ENCODE measurements around the gene PET100. TPM values are rescaled to one million over a fixed set of nuclear protein-coding genes. Genes with fewer than 3 reads are reported as not detected.

PET100 gene
- total RNA-seq, 1 experiment from 2014 or later, result 32.5 TPM

DNA sequence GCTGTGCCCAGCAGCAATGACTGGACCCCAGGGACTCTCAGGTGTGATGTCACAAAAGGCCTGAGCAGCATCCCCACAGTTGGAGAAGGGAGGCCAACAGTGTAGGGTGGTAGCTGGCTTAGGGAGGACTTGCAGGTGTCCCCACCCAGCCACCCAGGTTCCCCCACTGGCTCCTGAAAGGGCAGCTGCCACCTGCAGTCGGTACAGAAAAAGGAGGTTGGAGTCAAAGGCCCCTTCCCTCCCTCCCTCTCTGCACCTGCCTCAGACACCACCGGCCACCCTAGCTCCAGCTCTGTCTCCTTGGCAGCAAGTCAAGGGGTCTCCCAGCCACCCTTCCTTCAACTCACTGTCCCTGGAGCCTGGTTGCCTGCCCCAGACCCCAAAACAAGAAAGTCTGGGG, 4.1 kb downstream of the PET100 start, which contains the start of gene PCP2:
PCP2 (minus strand) TSS at position 22 of the 400 bp plus-strand sequence. CDS start 262 bp downstream, outside the sequence.
- no peak for DNase-seq (ENCODE audit: low read depth in 1 of 2, low spot score in 2 of 2)
- no peak within 1 kb of the TSS for H3K27ac ChIP-seq
- H3K4me1 ChIP-seq (replicated peaks), result peaks cover 8% of the 10 kb centered on the region
- H3K36me3 ChIP-seq, result 0 out of 2 replicates have a peak, but pooled peaks cover 3% of the 10 kb centered on the region
- no peaks in the 10 kb centered on the region for H3K9me3 ChIP-seq (replicated peaks)
- peaks cover 31% of the 10 kb centered on the region for H3K27me3 ChIP-seq (replicated peaks)
- H3K4me3 ChIP-seq, result no peak within 1 kb of the TSS

DNA sequence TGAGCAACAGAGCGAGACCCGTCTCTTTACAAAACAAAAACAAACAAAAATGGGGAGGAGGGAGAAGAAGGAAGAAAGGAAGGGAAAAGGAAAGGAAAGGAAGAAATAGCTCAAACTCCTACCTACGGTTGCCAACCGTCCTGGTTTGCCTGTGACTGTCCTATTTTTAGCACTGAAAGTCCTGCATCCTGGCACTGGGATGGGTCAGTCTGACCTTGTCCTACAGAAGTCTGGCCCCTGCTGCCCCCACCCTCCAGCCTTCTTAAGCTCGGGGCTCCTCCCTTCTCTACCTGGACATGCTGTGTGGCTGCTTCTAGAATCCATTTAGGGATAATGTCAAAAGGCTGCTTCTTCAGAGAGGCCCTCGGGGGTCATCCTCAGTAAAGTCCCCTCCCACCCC, 6.1 kb downstream of the PET100 start:
- Histone ChIP-seq H3K27ac (no peak overlapping the region), H3K4me1 (replicated peaks) (peaks cover 3% of the 10 kb centered on the region), H3K4me3 (no peak overlapping the region), H3K27me3 (replicated peaks) (peaks cover 31% of the 10 kb centered on the region), H3K9me3 (replicated peaks) (no peaks in the 10 kb centered on the region; the same call in 1 of the 2 replicates), H3K36me3 (0 out of 2 replicates have a peak, but pooled peaks cover 3% of the 10 kb centered on the region)
- no peak for DNase-seq (ENCODE audit: low read depth in 1 of 2, low spot score in 2 of 2)

GRCh38 chr19:7636317-7636690, 6.7 kb downstream of the PET100 start:
- Histone ChIP-seq H3K27me3 (replicated peaks) (peaks cover 31% of the 10 kb centered on the region), H3K4me1 (replicated peaks) (no peaks in the 10 kb centered on the region), H3K4me3 (no peak overlapping the region), H3K27ac (no peak overlapping the region), H3K9me3 (replicated peaks) (no peaks in the 10 kb centered on the region; the same call in 1 of the 2 replicates), H3K36me3 (0 out of 2 replicates have a peak, but pooled peaks cover 3% of the 10 kb centered on the region)
- DNase-seq (ENCODE audit: low read depth in 1 of 2, low spot score in 2 of 2), result no peak

DNA sequence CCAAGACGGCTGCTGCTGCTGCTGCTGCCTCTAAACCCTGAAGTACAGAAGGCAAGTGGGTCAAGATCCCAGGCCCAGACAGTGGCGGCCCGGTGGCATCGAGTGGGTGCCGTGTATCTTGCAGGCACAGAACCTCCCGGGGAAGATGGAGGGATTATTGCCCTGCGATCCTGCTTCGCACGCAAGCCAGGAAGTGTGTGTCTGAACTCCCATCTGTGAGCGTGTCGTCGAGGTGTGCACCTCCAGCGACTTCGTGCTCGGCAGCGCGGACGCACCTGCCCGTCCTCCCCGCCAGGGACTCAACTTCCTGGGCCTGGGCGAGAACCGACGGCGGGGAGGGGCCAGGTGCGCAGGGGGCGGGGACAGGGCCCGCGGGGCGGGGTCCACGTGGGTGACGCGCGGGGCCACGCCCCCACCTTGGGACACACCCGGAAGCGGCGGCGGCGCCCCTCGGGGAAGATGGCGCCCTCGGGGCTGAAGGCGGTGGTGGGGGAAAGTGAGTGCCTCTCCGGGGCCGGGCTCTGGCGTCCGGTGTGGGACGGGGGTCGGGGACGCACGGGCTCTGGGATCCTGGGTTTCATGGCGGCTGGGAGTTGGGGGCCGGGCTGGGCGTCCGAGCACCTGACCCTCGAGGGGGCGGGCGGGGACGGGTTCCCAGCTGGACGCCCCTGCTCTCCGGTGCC, 7.2 kb downstream of the PET100 start, which contains the start of gene STXBP2:
STXBP2 (plus strand) TSS at position 420 of the 683 bp plus-strand sequence; CDS start at position 460, 40 bp downstream.
- no peak within 1 kb of the TSS for H3K4me3 ChIP-seq
- 0 out of 2 replicates have a peak, but pooled peaks cover 3% of the 10 kb centered on the region for H3K36me3 ChIP-seq
- DNase-seq (ENCODE audit: low read depth in 1 of 2, low spot score in 2 of 2), result no peak
- H3K4me1 ChIP-seq (replicated peaks), result no peaks in the 10 kb centered on the region
- no peaks in the 10 kb centered on the region; the same call in 1 of the 2 replicates for H3K9me3 ChIP-seq (replicated peaks)
- peaks cover 31% of the 10 kb centered on the region for H3K27me3 ChIP-seq (replicated peaks)
- no peak within 1 kb of the TSS for H3K27ac ChIP-seq

DNA sequence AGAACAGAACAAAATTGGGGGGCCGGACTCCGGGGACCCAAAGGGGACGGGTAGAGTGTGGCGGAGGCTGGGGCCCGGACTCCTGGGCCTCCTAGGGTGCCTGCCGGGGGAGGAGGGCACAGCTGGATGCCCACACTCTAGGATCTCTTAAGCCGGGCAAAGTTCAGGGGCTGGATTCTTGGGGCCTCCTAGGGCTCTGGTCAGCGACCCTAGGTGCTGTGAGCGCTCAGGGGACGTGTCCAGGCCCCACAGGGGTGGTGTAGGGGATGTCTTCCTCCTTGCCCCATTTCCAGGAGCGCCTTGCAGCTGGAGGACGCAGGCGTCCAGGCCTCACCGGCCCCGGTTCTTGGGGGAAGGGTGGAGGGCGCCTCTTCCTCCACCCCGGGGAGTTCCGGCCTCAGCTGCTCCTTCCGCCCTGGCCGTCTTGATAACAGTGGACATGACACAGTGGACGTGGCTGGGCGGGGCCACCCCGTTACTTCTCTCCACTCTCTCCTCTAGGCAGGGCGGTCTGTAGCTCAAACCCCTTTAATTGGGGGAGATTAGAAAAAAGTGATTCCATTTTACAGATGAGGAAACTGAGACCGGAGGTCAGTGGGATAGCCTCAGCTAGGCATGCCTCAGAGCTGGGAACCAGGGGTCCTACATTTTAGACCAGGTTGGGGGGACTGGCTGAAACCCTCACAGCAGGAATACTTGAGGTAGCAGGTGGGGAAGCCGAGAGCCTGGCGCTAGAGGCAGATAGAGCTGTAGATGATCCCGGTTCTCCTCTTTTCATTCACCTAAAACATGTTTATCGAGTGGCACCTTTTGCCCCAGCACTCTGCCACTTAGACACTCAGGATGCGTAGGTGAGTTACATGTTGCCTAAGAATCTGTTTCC, 8.0 kb downstream of the PET100 start:
- no peak overlapping the region for H3K4me3 ChIP-seq
- no peaks in the 10 kb centered on the region for H3K36me3 ChIP-seq
- no peaks in the 10 kb centered on the region for H3K4me1 ChIP-seq (replicated peaks)

GRCh38 chr19:7638802-7639465, 9.3 kb downstream of the PET100 start:
- Histone ChIP-seq H3K9me3 (replicated peaks) (no peaks in the 10 kb centered on the region; the same call in 1 of the 2 replicates), H3K4me1 (replicated peaks) (no peaks in the 10 kb centered on the region), H3K27ac (no peak overlapping the region), H3K36me3 (no peaks in the 10 kb centered on the region), H3K4me3 (no peak overlapping the region), H3K27me3 (replicated peaks) (peaks cover 31% of the 10 kb centered on the region)
- no peak for DNase-seq (ENCODE audit: low read depth in 1 of 2, low spot score in 2 of 2)

More for the DNA sequence above, 8.0 kb downstream of the PET100 start:
- Histone ChIP-seq H3K27me3 (replicated peaks) (peaks cover 31% of the 10 kb centered on the region), H3K27ac (no peak overlapping the region), H3K9me3 (replicated peaks) (no peaks in the 10 kb centered on the region; the same call in 1 of the 2 replicates)
- no peak for DNase-seq (ENCODE audit: low read depth in 1 of 2, low spot score in 2 of 2)

GRCh38 chr19:7639863-7640348, 10.3 kb downstream of the PET100 start:
- no peak for DNase-seq (ENCODE audit: low read depth in 1 of 2, low spot score in 2 of 2)
- Histone ChIP-seq H3K27ac (no peak overlapping the region), H3K36me3 (no peaks in the 10 kb centered on the region), H3K4me3 (no peak overlapping the region), H3K9me3 (replicated peaks) (no peaks in the 10 kb centered on the region; the same call in 1 of the 2 replicates), H3K4me1 (replicated peaks) (no peaks in the 10 kb centered on the region), H3K27me3 (replicated peaks) (peaks cover 26% of the 10 kb centered on the region)

GRCh38 chr19:7640803-7641202, 11.2 kb downstream of the PET100 start:
- Histone ChIP-seq H3K4me1 (replicated peaks) (no peaks in the 10 kb centered on the region), H3K27ac (no peak overlapping the region), H3K4me3 (no peak overlapping the region), H3K27me3 (replicated peaks) (peaks cover 23% of the 10 kb centered on the region), H3K36me3 (no peaks in the 10 kb centered on the region), H3K9me3 (replicated peaks) (no peaks in the 10 kb centered on the region; the same call in 1 of the 2 replicates)
- DNase-seq (ENCODE audit: low read depth in 1 of 2, low spot score in 2 of 2), result no peak

DNA sequence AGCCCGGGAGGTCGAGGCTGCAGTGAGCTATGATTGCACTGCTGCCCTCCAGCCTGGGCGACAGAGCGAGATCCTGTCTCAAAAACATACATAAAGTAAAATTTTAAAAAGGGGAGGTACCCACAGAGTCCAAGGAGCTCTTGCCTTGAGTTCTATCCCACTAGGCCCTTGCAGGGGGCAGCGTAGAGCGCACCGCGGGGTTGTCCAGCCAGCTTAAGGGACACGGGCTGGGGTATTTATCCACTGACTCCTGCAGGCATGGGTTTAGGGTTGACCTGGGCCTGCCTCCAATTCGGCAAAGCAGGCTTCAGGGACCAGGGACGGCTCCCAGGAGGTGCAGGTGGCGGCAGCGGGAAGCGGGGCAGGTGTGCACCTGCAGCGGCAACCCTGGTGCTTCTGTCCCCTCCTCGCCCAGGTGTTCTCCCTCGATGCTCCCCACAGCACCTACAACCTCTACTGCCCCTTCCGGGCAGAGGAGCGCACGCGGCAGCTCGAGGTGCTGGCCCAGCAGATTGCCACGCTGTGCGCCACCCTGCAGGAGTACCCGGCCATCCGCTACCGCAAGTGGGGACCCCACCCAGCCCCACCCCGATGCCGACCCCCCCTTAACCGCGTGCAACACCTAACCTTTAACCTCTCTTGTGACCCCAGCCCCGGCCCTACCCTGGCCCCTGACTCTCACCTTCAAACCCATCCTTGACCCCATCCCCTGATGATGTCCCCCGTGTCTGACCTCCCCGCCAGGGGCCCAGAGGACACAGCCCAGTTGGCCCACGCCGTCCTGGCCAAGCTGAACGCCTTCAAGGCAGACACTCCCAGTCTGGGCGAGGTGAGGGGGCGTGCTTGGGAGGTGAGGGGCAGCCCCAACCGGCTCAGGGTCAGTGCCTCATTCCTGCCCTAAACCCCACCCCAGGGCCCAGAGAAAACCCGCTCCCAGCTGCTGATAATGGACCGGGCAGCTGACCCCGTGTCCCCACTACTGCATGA, 12.0 kb downstream of the PET100 start:
- H3K36me3 ChIP-seq, result no peaks in the 10 kb centered on the region
- no peak overlapping the region for H3K27ac ChIP-seq
- DNase-seq (ENCODE audit: low read depth in 1 of 2, low spot score in 2 of 2), result no peak
- no peaks in the 10 kb centered on the region; the same call in 1 of the 2 replicates for H3K9me3 ChIP-seq (replicated peaks)
- no peaks in the 10 kb centered on the region for H3K4me1 ChIP-seq (replicated peaks)
- H3K27me3 ChIP-seq (replicated peaks), result peaks cover 20% of the 10 kb centered on the region
- no peak overlapping the region for H3K4me3 ChIP-seq

- no peaks in the 10 kb centered on the region; the same call in 1 of the 2 replicates for H3K9me3 ChIP-seq (replicated peaks)
- no peak overlapping the region for H3K27ac ChIP-seq
- no peak overlapping the region for H3K4me3 ChIP-seq
- peaks cover 12% of the 10 kb centered on the region for H3K27me3 ChIP-seq (replicated peaks)
- no peak for DNase-seq (ENCODE audit: low read depth in 1 of 2, low spot score in 2 of 2)
- H3K4me1 ChIP-seq (replicated peaks), result no peaks in the 10 kb centered on the region
- H3K36me3 ChIP-seq, result no peaks in the 10 kb centered on the region
Observed at GRCh38 chr19:7642295-7643030, 12.9 kb downstream of the PET100 start.

GRCh38 chr19:7643031-7643415, 13.4 kb downstream of the PET100 start:
- Histone ChIP-seq H3K27ac (no peak overlapping the region), H3K36me3 (no peaks in the 10 kb centered on the region), H3K4me1 (replicated peaks) (no peaks in the 10 kb centered on the region), H3K27me3 (replicated peaks) (peaks cover 7% of the 10 kb centered on the region; the same call in 1 of the 2 replicates), H3K4me3 (no peak overlapping the region), H3K9me3 (replicated peaks) (no peaks in the 10 kb centered on the region; the same call in 1 of the 2 replicates)
- DNase-seq (ENCODE audit: low read depth in 1 of 2, low spot score in 2 of 2), result no peak
